ENCODE data around the gene ELOA. TPM values are rescaled to one million over a fixed set of nuclear protein-coding genes. Genes with fewer than 3 reads are reported as not detected.

Gene ELOA
- total and polyA plus RNA-seq, 2 of the 13 experiments (the other 11 are each of a cell fraction or from before 2014, with no cell fraction given) = 14.2 to 28.5 TPM

DNA sequence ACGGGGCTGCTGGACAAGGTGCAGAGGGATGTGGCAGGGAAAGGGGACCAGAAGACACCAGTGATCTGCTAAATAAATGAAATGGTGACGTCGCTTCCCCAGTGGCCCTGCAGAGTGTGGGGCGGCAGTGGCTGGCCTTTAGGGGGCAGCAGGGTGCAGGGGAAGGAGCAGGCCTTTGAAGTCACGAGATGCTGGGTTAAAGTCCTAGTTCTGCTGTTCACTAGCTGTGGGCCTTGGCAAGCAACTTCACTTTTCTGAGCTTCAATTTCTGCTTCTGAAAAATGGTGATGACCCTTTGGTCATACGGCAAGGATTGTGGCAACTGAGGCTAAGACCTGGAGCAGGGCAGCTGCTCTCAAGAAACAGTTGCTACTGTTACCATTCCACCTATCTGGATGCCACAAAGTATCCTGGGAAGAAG lies 66.5 kb downstream of the ELOA start (continued):
- TF ChIP-seq, protein P1, sequence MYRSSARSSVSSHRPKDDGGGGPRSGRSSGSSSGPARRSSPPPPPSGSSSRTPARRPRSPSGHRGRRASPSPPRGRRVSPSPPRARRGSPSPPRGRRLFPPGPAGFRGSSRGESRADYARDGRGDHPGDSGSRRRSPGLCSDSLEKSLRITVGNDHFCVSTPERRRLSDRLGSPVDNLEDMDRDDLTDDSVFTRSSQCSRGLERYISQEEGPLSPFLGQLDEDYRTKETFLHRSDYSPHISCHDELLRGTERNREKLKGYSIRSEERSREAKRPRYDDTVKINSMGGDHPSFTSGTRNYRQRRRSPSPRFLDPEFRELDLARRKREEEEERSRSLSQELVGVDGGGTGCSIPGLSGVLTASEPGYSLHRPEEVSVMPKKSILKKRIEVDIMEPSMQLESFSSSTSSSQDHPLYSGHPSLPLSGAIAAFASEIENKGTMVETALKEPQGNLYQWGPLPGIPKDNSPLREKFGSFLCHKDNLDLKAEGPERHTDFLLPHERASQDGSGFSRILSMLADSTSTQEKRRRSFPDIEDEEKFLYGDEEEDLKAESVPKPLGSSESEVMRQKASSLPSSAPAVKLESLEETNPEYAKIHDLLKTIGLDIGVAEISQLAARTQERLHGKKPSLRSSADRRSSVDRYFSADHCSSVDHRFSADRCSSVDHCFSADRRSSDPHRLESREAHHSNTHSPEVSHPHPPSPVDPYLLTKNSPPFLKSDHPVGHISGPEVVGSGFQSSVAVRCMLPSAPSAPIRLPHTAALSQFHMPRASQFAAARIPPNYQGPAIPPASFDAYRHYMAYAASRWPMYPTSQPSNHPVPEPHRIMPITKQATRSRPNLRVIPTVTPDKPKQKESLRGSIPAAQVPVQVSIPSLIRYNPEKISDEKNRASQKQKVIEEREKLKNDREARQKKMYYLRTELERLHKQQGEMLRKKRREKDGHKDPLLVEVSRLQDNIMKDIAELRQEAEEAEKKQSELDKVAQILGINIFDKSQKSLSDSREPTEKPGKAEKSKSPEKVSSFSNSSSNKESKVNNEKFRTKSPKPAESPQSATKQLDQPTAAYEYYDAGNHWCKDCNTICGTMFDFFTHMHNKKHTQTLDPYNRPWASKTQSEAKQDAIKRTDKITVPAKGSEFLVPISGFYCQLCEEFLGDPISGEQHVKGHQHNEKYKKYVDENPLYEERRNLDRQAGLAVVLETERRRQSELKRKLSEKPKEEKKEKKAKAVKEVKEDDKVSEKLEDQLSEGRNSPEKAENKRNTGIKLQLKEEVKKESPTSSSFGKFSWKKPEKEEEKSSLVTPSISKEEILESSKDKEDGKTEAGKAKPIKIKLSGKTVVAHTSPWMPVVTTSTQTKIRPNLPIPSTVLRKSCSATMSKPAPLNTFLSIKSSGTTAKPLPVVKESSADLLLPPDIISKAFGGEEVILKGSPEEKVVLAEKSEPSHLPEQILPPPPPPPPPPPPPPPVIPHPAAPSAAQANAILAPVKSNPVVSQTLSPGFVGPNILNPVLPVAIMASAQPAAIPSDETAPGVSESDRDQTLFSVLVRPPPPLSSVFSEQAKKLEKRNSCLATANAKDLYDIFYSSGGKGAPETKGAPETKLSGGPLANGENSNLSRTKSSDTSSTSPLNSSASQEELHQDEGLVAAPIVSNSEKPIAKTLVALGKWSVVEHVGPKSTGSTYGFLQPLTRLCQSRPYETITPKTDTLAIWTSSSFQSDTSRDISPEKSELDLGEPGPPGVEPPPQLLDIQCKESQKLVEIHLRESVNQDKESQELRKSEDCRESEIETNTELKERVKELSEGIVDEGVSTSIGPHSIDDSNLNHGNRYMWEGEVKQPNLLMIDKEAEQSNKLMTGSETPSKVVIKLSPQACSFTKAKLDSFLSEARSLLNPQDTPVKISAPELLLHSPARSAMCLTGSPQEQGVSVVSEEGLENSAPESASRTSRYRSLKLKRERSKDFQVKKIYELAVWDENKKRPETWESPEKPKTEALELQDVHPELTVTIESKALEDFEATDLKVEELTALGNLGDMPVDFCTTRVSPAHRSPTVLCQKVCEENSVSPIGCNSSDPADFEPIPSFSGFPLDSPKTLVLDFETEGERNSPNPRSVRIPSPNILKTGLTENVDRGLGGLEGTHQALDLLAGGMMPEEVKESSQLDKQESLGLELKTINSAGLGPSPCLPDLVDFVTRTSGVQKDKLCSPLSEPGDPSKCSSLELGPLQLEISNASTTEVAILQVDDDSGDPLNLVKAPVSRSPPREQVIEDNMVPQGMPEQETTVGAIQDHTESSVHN (CRISPR knock-in tag; IDR thresholded peaks at IDR 0.05) = no peak
- TF ChIP-seq ZBTB25 (CRISPR knock-in tag; IDR thresholded peaks at IDR 0.05) (no peak), SP5 (CRISPR knock-in tag; IDR thresholded peaks at IDR 0.05; ENCODE audit: borderline replicate concordance, low read depth) (no peak), SMAD3 (CRISPR knock-in tag; IDR thresholded peaks at IDR 0.05) (no peak; the same call in 1 of the 2 replicates), ZBTB21 (CRISPR knock-in tag; IDR thresholded peaks at IDR 0.05) (no peak), GATAD1 (CRISPR knock-in tag; IDR thresholded peaks at IDR 0.05) (peak; percentile 50; the same call in 1 of the 2 replicates), SSRP1 (CRISPR knock-in tag; IDR thresholded peaks at IDR 0.05) (0 out of 2 replicates have a peak, but pooled peaks have one; percentile 47), SOX13 (IDR thresholded peaks at IDR 0.05) (no peak), SOX13 (CRISPR knock-in tag; conservative IDR thresholded peaks at IDR 0.05 in 1 of 2, IDR thresholded peaks at IDR 0.05 in 1 of 2) (peak in 1 of 2 experiments; percentile 19; a peak in 1 of 4 replicates), ZBTB7B (CRISPR knock-in tag; IDR thresholded peaks at IDR 0.05) (no peak), ATF6 (CRISPR knock-in tag; conservative IDR thresholded peaks at IDR 0.05) (no peak), ZNF816 (CRISPR knock-in tag; IDR thresholded peaks at IDR 0.05; ENCODE audit: borderline replicate concordance) (no peak)
- TF ChIP-seq, protein P2, sequence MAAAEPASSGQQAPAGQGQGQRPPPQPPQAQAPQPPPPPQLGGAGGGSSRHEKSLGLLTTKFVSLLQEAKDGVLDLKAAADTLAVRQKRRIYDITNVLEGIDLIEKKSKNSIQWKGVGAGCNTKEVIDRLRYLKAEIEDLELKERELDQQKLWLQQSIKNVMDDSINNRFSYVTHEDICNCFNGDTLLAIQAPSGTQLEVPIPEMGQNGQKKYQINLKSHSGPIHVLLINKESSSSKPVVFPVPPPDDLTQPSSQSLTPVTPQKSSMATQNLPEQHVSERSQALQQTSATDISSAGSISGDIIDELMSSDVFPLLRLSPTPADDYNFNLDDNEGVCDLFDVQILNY (CRISPR knock-in tag; conservative IDR thresholded peaks at IDR 0.05) = no peak
- TF ChIP-seq, protein P3, sequence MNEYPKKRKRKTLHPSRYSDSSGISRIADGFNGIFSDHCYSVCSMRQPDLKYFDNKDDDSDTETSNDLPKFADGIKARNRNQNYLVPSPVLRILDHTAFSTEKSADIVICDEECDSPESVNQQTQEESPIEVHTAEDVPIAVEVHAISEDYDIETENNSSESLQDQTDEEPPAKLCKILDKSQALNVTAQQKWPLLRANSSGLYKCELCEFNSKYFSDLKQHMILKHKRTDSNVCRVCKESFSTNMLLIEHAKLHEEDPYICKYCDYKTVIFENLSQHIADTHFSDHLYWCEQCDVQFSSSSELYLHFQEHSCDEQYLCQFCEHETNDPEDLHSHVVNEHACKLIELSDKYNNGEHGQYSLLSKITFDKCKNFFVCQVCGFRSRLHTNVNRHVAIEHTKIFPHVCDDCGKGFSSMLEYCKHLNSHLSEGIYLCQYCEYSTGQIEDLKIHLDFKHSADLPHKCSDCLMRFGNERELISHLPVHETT (CRISPR knock-in tag; conservative IDR thresholded peaks at IDR 0.05) = no peak
- TF ChIP-seq, protein P4, sequence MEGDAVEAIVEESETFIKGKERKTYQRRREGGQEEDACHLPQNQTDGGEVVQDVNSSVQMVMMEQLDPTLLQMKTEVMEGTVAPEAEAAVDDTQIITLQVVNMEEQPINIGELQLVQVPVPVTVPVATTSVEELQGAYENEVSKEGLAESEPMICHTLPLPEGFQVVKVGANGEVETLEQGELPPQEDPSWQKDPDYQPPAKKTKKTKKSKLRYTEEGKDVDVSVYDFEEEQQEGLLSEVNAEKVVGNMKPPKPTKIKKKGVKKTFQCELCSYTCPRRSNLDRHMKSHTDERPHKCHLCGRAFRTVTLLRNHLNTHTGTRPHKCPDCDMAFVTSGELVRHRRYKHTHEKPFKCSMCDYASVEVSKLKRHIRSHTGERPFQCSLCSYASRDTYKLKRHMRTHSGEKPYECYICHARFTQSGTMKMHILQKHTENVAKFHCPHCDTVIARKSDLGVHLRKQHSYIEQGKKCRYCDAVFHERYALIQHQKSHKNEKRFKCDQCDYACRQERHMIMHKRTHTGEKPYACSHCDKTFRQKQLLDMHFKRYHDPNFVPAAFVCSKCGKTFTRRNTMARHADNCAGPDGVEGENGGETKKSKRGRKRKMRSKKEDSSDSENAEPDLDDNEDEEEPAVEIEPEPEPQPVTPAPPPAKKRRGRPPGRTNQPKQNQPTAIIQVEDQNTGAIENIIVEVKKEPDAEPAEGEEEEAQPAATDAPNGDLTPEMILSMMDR (CRISPR knock-in tag; IDR thresholded peaks at IDR 0.05) = peak; percentile 94
